Measurements from ENCODE around the gene SHOC1.
"Not testable (repeated sequence)": the region's sequence is repeated elsewhere in the genome, so short reads cannot be mapped to it uniquely, and the experiment has no call there.

SHOC1 gene

DNA sequence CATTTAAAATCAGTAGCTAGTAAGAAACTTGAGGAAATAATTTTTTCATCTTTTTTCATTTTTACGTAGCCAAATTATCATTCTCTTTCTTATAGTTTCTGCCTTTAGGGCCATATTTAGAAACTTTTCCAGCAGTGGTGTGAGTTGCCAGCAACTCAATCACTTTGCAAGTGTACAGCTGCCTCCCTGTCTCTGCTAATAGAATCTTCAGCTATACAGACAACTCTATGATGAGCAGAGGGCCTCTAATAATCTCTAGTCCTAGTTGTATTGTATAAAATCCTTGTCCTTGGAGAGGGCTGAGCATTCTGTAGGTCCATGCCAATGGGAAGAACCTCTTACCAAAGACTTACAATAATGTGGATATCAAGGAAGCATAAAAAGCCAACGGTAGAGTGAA is 11.5 kb upstream of the SHOC1 start:
- H3K27ac ChIP-seq (ENCODE audit: insufficient read depth, low read length, poor library complexity, severe bottlenecking) = no peak overlapping the region

GRCh38 chr9:111805830-111806241 is 11.1 kb upstream of the SHOC1 start:
- no peaks in the 10 kb centered on the region for H3K4me1 ChIP-seq (ENCODE audit: control insufficient read depth, insufficient read depth, low read length, poor library complexity, severe bottlenecking)
- H3K4me3 ChIP-seq (ENCODE audit: insufficient read depth, low read depth, low read length, poor library complexity, severe bottlenecking) = no peak overlapping the region
- H3K27ac ChIP-seq (ENCODE audit: insufficient read depth, low read length, poor library complexity, severe bottlenecking) = no peak overlapping the region
- DNase-seq = no peak
- H3K36me3 ChIP-seq (ENCODE audit: control insufficient read depth, insufficient read depth, low read length) = no peaks in the 10 kb centered on the region
- H3K27me3 ChIP-seq (replicated peaks; ENCODE audit: control insufficient read depth, insufficient read depth, low read length, poor library complexity, severe bottlenecking) = no peaks in the 10 kb centered on the region
- no peaks in the 10 kb centered on the region for H3K9me3 ChIP-seq (ENCODE audit: control insufficient read depth, low read length)

More for the DNA sequence above, 11.5 kb upstream of the SHOC1 start:
- Histone ChIP-seq H3K27me3 (replicated peaks; ENCODE audit: control insufficient read depth, insufficient read depth, low read length, poor library complexity, severe bottlenecking) (no peaks in the 10 kb centered on the region), H3K9me3 (ENCODE audit: control insufficient read depth, low read length) (no peaks in the 10 kb centered on the region), H3K36me3 (ENCODE audit: control insufficient read depth, insufficient read depth, low read length) (no peaks in the 10 kb centered on the region), H3K4me1 (ENCODE audit: control insufficient read depth, insufficient read depth, low read length, poor library complexity, severe bottlenecking) (no peaks in the 10 kb centered on the region), H3K4me3 (ENCODE audit: insufficient read depth, low read depth, low read length, poor library complexity, severe bottlenecking) (no peak overlapping the region)
- no peak for DNase-seq

DNA sequence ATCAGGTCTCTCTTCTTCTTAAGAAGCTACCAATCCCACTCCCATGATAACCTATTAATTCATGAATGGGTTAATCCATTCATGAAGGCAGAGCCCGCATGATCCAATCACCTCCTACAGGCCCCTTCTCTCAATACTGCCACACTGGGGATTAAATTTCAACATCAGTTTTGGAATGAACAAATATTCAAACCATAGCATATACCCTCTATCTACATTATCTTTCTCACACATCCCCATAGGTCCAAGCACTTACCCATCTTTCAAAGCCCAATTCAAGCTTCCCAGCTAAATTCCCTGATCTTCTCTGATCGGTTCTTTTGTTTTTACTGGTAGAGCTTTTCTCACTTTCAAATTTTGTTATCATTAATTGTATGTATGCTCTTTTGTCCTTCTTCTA is 10.5 kb upstream of the SHOC1 start:
- no peak overlapping the region for H3K27ac ChIP-seq (ENCODE audit: insufficient read depth, low read length, poor library complexity, severe bottlenecking)
- no peaks in the 10 kb centered on the region for H3K36me3 ChIP-seq (ENCODE audit: control insufficient read depth, insufficient read depth, low read length)
- H3K4me3 ChIP-seq (ENCODE audit: insufficient read depth, low read depth, low read length, poor library complexity, severe bottlenecking) = no peak overlapping the region
- no peaks in the 10 kb centered on the region for H3K9me3 ChIP-seq (ENCODE audit: control insufficient read depth, low read length)
- DNase-seq = no peak
- H3K27me3 ChIP-seq (replicated peaks; ENCODE audit: control insufficient read depth, insufficient read depth, low read length, poor library complexity, severe bottlenecking) = no peaks in the 10 kb centered on the region
- H3K4me1 ChIP-seq (ENCODE audit: control insufficient read depth, insufficient read depth, low read length, poor library complexity, severe bottlenecking) = no peaks in the 10 kb centered on the region

- H3K27ac ChIP-seq (ENCODE audit: insufficient read depth, low read length, poor library complexity, severe bottlenecking) = no peak overlapping the region
These were observed 9.9 kb upstream of the SHOC1 start for GRCh38 chr9:111804636-111805035.

GRCh38 chr9:111803924-111804323 is 9.2 kb upstream of the SHOC1 start:
- Histone ChIP-seq H3K4me3 (ENCODE audit: insufficient read depth, low read depth, low read length, poor library complexity, severe bottlenecking) (no peak overlapping the region), H3K9me3 (ENCODE audit: control insufficient read depth, low read length) (no peaks in the 10 kb centered on the region), H3K4me1 (ENCODE audit: control insufficient read depth, insufficient read depth, low read length, poor library complexity, severe bottlenecking) (no peaks in the 10 kb centered on the region), H3K27ac (ENCODE audit: insufficient read depth, low read length, poor library complexity, severe bottlenecking) (no peak overlapping the region), H3K27me3 (replicated peaks; ENCODE audit: control insufficient read depth, insufficient read depth, low read length, poor library complexity, severe bottlenecking) (no peaks in the 10 kb centered on the region), H3K36me3 (ENCODE audit: control insufficient read depth, insufficient read depth, low read length) (no peaks in the 10 kb centered on the region)
- no peak for DNase-seq

More at GRCh38 chr9:111804636-111805035, 9.9 kb upstream of the SHOC1 start:
- Histone ChIP-seq H3K36me3 (ENCODE audit: control insufficient read depth, insufficient read depth, low read length) (no peaks in the 10 kb centered on the region), H3K4me3 (ENCODE audit: insufficient read depth, low read depth, low read length, poor library complexity, severe bottlenecking) (no peak overlapping the region), H3K27me3 (replicated peaks; ENCODE audit: control insufficient read depth, insufficient read depth, low read length, poor library complexity, severe bottlenecking) (no peaks in the 10 kb centered on the region), H3K4me1 (ENCODE audit: control insufficient read depth, insufficient read depth, low read length, poor library complexity, severe bottlenecking) (no peaks in the 10 kb centered on the region), H3K9me3 (ENCODE audit: control insufficient read depth, low read length) (no peaks in the 10 kb centered on the region)
- DNase-seq = no peak

DNA sequence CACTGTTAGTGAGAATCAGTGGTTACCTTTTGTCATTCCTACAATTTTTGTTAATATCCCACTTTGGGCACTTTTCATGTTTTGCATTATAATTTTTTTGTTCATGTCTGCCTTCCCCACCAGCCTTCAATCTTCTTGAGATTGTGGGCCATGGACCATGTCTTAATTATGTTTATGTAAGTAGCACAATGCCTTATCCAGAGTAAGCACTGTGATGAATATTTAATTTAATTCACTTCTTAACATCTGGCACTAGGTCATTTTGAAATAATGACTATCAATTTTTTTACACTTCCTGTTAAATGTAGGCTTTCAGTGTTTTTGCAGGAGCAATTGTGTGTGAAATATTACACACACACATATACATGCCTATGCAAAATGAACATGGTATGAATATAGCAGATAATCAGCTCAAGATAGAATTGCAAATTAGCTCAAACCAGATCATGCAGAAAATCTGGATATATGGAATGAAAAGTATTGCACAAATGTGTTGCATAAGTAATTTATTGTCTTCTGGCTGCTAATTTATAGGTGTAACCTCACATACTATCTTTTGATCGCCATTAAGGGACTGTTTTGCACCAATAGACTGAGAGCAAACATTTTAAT is 5.3 kb upstream of the SHOC1 start:
- no peak for DNase-seq

DNA sequence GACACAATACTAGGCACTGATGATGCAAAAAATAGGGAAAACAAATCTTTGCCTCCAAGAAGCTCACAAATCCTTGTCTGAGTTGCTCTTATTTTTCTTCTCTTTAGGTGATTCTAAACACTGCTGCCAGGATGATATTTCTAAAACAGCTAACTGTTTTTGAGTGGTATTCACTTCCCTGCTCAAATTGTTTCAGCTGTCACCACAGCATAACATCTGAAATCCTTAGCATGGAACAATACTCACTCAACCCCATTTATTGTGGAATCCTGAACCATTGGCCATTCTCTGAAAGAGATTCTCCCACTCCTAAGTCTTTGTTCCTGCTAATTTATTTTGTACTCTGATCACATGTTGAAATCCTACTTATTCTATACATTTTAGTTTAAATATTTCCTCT is 4.8 kb upstream of the SHOC1 start:
- no peak overlapping the region for H3K4me3 ChIP-seq (ENCODE audit: insufficient read depth, low read depth, low read length, poor library complexity, severe bottlenecking)
- DNase-seq = no peak
- H3K4me1 ChIP-seq (ENCODE audit: control insufficient read depth, insufficient read depth, low read length, poor library complexity, severe bottlenecking) = no peaks in the 10 kb centered on the region
- no peaks in the 10 kb centered on the region for H3K9me3 ChIP-seq (ENCODE audit: control insufficient read depth, low read length)
- no peaks in the 10 kb centered on the region for H3K27me3 ChIP-seq (replicated peaks; ENCODE audit: control insufficient read depth, insufficient read depth, low read length, poor library complexity, severe bottlenecking)
- no peaks in the 10 kb centered on the region for H3K36me3 ChIP-seq (ENCODE audit: control insufficient read depth, insufficient read depth, low read length)
- no peak overlapping the region for H3K27ac ChIP-seq (ENCODE audit: insufficient read depth, low read length, poor library complexity, severe bottlenecking)

More for the DNA sequence above, 5.3 kb upstream of the SHOC1 start:
- Histone ChIP-seq H3K4me3 (ENCODE audit: insufficient read depth, low read depth, low read length, poor library complexity, severe bottlenecking) (no peak overlapping the region), H3K36me3 (ENCODE audit: control insufficient read depth, insufficient read depth, low read length) (no peaks in the 10 kb centered on the region), H3K27ac (ENCODE audit: insufficient read depth, low read length, poor library complexity, severe bottlenecking) (no peak overlapping the region), H3K4me1 (ENCODE audit: control insufficient read depth, insufficient read depth, low read length, poor library complexity, severe bottlenecking) (no peaks in the 10 kb centered on the region), H3K27me3 (replicated peaks; ENCODE audit: control insufficient read depth, insufficient read depth, low read length, poor library complexity, severe bottlenecking) (no peaks in the 10 kb centered on the region), H3K9me3 (ENCODE audit: control insufficient read depth, low read length) (no peaks in the 10 kb centered on the region)

GRCh38 chr9:111798786-111799185 is 4.0 kb upstream of the SHOC1 start:
- H3K27me3 ChIP-seq (replicated peaks; ENCODE audit: control insufficient read depth, insufficient read depth, low read length, poor library complexity, severe bottlenecking) = no peaks in the 10 kb centered on the region
- H3K36me3 ChIP-seq (ENCODE audit: control insufficient read depth, insufficient read depth, low read length) = no peaks in the 10 kb centered on the region
- H3K4me3 ChIP-seq (ENCODE audit: insufficient read depth, low read depth, low read length, poor library complexity, severe bottlenecking) = no peak overlapping the region
- no peak for DNase-seq
- H3K9me3 ChIP-seq (ENCODE audit: control insufficient read depth, low read length) = no peaks in the 10 kb centered on the region
- no peak overlapping the region for H3K27ac ChIP-seq (ENCODE audit: insufficient read depth, low read length, poor library complexity, severe bottlenecking)
- H3K4me1 ChIP-seq (ENCODE audit: control insufficient read depth, insufficient read depth, low read length, poor library complexity, severe bottlenecking) = no peaks in the 10 kb centered on the region

GRCh38 chr9:111795557-111795839 is 761 bp upstream of the SHOC1 start:
- Histone ChIP-seq H3K27ac (ENCODE audit: insufficient read depth, low read length, poor library complexity, severe bottlenecking) (no peak overlapping the region), H3K9me3 (ENCODE audit: control insufficient read depth, low read length) (no peaks in the 10 kb centered on the region), H3K4me3 (ENCODE audit: insufficient read depth, low read depth, low read length, poor library complexity, severe bottlenecking) (no peak overlapping the region), H3K36me3 (ENCODE audit: control insufficient read depth, insufficient read depth, low read length) (no peaks in the 10 kb centered on the region), H3K4me1 (ENCODE audit: control insufficient read depth, insufficient read depth, low read length, poor library complexity, severe bottlenecking) (no peaks in the 10 kb centered on the region), H3K27me3 (replicated peaks; ENCODE audit: control insufficient read depth, insufficient read depth, low read length, poor library complexity, severe bottlenecking) (no peaks in the 10 kb centered on the region)
- no peak for DNase-seq

GRCh38 chr9:111791821-111792220 is 2.9 kb downstream of the SHOC1 start:
- not testable (repeated sequence) for H3K36me3 ChIP-seq (ENCODE audit: control insufficient read depth, insufficient read depth, low read length); DNase-seq; H3K27ac ChIP-seq (ENCODE audit: insufficient read depth, low read length, poor library complexity, severe bottlenecking); H3K27me3 ChIP-seq (replicated peaks; ENCODE audit: control insufficient read depth, insufficient read depth, low read length, poor library complexity, severe bottlenecking); H3K4me1 ChIP-seq (ENCODE audit: control insufficient read depth, insufficient read depth, low read length, poor library complexity, severe bottlenecking); H3K4me3 ChIP-seq (ENCODE audit: insufficient read depth, low read depth, low read length, poor library complexity, severe bottlenecking); H3K9me3 ChIP-seq (ENCODE audit: control insufficient read depth, low read length)

DNA sequence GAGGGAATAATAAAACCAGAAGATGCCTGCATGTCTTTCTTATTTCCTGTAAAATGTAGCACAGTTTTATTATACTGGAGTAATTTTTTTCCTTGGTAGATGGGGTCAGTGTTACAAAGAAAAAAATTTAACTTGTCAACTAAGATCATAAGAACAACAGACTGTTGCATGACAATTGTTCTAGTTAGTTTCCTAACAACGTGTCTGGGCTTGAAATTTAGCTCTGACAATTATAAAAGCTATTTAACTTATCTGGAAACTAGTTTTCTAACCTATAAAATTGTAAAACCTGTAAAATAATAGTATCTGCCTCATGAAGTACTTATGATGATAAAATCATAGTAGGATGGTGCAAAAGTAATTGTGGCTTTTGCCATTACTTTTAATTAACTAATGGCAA is 4.9 kb downstream of the SHOC1 start:
- Histone ChIP-seq H3K27ac (ENCODE audit: insufficient read depth, low read length, poor library complexity, severe bottlenecking) (no peak overlapping the region), H3K27me3 (replicated peaks; ENCODE audit: control insufficient read depth, insufficient read depth, low read length, poor library complexity, severe bottlenecking) (no peaks in the 10 kb centered on the region), H3K4me3 (ENCODE audit: insufficient read depth, low read depth, low read length, poor library complexity, severe bottlenecking) (no peak overlapping the region), H3K36me3 (ENCODE audit: control insufficient read depth, insufficient read depth, low read length) (no peaks in the 10 kb centered on the region), H3K9me3 (ENCODE audit: control insufficient read depth, low read length) (no peaks in the 10 kb centered on the region), H3K4me1 (ENCODE audit: control insufficient read depth, insufficient read depth, low read length, poor library complexity, severe bottlenecking) (no peaks in the 10 kb centered on the region)
- DNase-seq = no peak
